Gastroesophageal sphincter (tissue), 3 donors: Measurements from ENCODE around the gene CREBZF.

ENCODE experiments used
- CTCF ChIP-seq, 4 experiments: fragments of 200-600 bp in 2 of 4; fragments of 450-650 bp in 2 of 4; sonication (generic) in 1 of 4; IDR thresholded peaks; one replicate each; pipeline ENCODE4 v1.5.1; 2017 to 2019; ENCODE audit warnings: antibody characterized with exemption in 4 of 4, mild to moderate bottlenecking in 2 of 4, moderate library complexity in 2 of 4
- EP300 ChIP-seq: sonication (generic); formaldehyde crosslinking; IDR thresholded peaks from one replicate; pipeline ENCODE4 v1.6.1; 2017; ENCODE audit warnings: antibody characterized with exemption, mild to moderate bottlenecking

GRCh38 chr11:85651118-85651517, 13.8 kb downstream of the CREBZF start:
- TF ChIP-seq CTCF (IDR thresholded peaks at IDR 0.05) (no peak), EP300 (no peak)
